GM19452 (cell line): Measurements from ENCODE around the gene NOTUM.

Source experiments
- ATAC-seq: cut with Tn5 transposase; IDR thresholded peaks from one replicate; pipeline ENCODE4 v1.9.1; 2021; ENCODE audit not compliant: unreplicated experiment

NOTUM gene

DNA sequence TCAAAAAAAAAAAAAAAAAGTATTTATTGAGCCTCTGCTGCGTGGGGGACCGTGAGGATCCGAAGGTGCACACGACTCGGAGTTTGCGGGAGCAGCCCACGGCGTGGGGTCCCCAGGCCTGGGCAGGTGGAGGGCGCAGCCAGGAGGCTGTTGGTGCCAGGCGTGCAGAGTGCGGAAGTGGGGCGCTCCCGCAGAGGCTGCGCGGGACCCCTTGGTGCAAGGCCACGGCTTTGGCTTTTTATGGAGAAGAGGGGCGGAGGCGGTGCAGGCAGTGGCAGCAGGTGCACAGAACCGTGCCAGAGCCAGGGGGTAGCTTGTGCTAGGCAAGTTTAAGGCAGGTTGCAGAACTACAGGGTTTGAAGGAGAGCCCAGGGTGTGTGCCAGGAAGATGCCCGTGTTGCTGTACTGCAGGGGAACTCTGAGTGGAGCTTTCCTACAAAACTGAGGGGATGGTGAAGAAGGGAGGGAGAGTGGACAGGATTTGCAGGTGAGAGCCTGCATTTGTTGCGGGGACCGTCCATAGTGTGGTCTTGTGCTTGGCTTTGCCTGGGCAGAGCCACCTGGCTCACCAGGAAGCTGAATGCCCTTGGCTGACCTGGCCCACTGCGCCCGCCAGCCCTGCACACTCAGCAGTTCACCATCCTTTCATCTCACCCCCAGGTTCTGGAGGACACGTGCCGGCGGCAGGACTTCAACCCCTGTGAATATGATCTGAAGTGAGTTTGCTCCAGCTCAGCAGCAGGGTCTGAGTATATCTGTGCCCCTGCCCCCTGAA is 17.7 kb upstream of the NOTUM start:
- no peak for ATAC-seq

- peak; percentile 85 for ATAC-seq
Measured at GRCh38 chr17:81977211-81977808, 16.3 kb upstream of the NOTUM start, which contains the start of gene ASPSCR1. ASPSCR1 (plus strand) TSS chr17:81977629; CDS start chr17:81977647, 18 bp downstream.

DNA sequence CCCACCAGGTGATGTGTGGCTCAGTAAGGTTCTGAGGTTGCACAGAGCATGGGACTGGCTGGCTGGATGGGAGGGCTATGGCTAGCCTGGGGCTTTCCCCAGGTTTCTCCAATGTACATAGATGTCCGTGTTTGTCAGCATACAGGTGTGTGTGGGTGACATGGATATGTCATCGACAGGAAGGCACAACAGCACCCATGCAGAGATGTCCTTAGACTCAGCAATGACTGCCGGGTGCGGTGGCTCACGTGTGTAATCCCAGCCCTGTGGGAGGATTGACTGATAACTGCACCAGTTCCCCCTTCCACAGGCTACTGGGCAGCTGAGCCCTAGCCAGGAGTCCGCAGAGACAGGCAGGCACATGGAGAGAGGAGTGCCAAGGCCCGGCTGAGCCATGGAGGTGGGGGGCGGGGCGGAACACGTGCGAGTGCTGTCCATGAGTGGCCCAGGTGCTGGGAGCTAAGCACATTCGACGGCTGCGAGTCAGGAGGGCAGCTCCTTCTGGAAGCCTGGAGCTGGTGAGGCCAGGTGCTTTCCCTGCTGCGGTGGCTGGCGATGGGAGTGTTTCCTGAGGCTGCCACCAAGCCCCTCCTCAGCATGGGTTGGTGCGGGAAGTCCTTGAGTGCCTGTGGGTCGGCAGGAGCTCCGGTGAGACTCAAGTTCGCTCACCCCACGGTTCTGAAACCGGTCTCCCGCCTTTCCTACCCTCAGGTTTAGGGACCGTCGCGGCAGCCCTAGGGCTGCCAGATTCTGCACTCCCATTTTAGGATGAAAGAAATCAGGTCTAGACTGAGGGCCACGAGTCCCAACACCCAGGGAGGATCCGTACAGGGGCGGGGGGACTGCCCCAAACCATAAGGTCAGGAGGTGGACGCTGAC is 15.6 kb upstream of the NOTUM start:
- no peak for ATAC-seq

- ATAC-seq: no peak
Measured at GRCh38 chr17:81973432-81973831, 12.4 kb upstream of the NOTUM start.

- ATAC-seq: no peak
Measured at GRCh38 chr17:81968850-81969812, 8.1 kb upstream of the NOTUM start.

- no peak for ATAC-seq
Measured at GRCh38 chr17:81968396-81968745, 7.4 kb upstream of the NOTUM start.

DNA sequence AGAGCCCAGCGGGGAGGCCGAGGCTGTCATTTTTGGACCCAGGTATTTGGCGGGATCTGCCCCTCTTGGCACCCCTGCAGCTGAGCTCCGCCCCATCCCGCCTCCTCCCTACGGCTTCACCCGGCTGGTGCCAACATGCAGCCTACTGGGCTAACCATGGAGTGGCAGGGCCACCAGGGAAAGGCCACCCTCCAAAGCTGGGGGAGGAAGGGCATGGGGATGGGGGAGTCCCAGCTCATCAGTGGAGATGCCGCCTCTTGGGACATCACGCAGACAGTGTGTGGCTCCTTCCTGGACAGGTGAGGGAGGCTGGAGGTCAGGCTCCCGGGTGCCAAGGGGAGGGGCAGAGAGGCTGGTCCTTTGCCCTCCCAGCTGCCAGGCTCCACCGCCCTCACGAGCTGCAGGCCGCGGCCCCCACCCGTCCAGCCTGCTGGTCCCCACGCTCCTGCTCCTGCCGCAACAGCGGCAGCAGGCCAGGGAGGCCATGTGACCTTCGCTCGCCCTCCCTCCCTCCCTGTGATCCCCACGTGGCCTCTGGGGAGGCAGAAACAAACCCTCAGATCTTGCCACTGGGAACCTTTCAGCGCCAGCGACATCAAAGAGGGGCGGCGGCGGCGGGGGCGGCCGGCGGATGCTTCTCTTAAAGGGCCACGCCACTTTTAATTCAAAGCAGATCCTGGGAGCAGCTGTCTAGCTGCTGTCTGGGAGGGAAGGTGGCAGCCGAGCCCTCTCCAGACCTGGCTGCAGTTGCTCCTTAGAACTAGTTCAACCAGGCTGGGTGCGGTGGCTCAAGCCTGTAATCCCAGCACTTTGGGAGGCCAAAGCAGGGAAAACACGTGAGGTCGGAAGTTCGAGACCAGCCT is 6.8 kb upstream of the NOTUM start:
- ATAC-seq: peak; percentile 63

- ATAC-seq: no peak
Measured at GRCh38 chr17:81967244-81967532, 6.2 kb upstream of the NOTUM start.

GRCh38 chr17:81966343-81967243 is 5.6 kb upstream of the NOTUM start:
- no peak for ATAC-seq

DNA sequence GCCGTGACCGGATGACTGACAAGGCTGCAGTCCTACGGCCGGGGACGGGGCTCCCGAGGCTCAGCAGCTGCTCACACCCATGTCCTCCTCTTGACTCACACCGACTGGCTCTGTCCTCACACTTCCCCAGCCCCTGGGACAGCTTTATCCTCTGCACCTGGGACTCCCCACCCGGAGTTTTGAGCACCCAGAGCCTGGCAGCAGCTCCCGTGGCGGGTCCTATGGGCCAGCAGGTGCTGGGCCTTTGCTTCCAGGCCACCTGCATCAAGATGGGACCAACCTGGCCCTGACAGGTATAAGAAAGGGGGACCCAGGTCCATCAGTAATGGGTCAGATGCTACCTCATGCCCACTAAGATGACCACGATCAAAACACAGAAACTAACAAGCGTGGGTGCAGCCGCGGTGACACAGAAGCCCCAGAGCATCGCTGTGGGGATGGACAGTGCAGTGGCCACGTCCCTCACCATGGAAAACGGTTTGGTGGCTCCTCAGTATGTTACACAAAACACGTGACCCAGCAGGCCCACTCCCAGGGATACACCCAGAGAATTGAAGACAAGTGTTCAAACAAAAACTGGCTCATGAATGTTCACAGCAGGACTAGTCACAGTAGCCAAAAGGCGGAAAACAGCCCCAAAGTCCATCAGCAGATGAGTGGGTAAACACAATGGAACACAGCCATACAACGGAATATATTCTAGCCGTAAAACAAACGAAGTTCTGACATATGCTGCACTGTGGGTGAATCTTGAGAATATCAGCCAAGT is 3.3 kb upstream of the NOTUM start:
- no peak for ATAC-seq

GRCh38 chr17:81962499-81963441 is 1.8 kb upstream of the NOTUM start:
- no peak for ATAC-seq

DNA sequence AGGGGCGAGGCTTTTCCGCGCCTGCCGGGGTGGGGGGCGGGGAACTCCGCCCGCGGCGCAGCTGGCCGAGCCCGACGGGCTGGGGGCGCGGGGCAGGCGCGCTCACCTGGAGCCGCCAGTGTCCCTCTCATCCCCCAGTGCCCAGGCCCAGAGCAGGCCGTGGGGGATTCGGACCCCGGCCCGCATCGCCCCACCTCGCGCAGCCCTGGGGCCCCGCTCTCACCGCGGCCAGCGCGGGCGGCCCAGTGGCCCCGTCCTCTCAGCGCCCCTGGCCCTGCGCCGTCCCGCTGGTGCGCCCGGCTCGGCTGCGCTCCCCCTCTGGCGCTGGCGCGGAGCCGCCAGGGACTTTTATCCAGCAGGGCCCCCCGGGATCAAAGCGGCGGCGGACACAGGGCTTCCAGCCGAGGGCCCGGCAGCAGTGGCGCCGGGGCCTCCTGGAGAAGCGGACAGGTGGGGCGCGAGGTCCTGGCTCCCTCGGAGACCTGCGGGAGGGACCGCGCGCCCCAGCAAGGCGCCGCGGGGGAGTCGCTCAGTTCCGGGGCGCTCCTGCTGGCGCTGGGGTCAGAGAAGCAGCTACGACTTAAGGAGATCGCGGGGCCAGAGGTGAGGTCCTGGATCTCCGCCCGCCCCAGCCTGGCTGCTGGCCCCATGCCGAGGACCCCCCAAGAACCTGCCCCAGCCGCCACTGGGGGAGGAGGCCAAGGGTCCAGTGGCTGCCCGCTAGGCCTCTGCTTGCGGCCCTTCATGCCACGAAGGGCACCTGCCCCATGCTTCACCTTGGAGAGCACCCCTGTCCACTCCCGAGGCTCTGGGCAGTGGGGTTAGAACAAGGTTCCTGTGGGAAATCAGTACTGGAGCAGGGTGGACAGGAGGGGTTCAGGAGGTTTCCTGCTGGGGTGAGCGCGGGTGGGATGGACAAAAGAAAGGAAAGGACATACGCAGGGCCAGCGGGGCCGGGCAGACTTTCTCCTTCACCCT is 823 bp upstream of the NOTUM start:
- no peak for ATAC-seq

GRCh38 chr17:81960130-81960958 is 643 bp downstream of the NOTUM start:
- no peak for ATAC-seq

DNA sequence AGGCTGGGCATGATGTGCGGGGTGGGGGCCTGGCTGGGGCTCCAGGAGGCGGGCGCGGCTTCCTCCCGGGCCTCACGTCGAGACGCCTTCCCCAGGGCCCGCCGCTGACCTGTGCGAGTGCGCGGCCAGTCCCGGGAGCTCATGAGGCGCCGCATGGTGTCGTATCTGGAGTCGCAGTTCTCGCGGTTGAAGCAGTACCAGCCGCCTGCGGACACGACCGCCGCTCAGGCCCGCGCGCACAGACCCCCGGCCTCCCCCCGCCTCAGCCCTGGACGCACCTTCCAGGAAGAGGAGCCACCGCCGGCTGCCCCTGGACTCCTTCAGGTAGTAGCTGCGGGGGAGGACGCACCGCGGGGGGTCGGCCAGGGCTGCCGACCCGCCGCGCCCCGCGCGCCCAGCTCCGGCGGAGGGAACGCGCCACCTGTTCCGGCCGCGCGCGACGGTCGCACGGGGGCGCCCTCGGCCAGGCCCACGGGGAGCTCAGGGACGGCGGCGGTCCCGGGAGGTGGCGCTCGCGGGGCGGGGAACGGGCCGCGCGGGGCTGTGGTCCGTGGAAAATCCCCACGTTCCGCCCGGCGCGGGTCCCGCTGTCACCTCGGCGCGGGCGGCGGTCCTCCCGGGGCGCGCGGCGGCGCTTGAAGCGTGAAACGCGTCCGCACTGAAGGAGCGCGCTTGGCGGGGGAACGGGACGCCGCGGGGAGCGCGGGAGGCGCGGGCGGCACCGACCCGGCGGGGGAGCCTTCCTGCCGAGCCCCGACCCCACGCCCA is 1.4 kb downstream of the NOTUM start:
- ATAC-seq: no peak
